GM12892 (cell line): ENCODE measurements around the gene IL12A.

Experiments
- POLR2A ChIP-seq: IDR thresholded peaks from 2 replicates; pipeline ENCODE4 v1.6.1; 2011; ENCODE audit warnings: low read depth, low read length, control low read depth
- POLR2AphosphoS5 ChIP-seq: IDR thresholded peaks from 2 replicates; pipeline ENCODE4 v1.6.1; 2011; ENCODE audit warnings: low read depth, low read length, control low read depth

GRCh38 chr3:159978353-159978752 lies 10.3 kb upstream of the IL12A start:
- no peak for TF ChIP-seq POLR2A
- TF ChIP-seq POLR2AphosphoS5: no peak
